ENCODE measurements around the gene HEATR5A.
A peak's percentile ranks its signal among the peaks of the same experiment; 100 is the strongest.

The HEATR5A gene

DNA sequence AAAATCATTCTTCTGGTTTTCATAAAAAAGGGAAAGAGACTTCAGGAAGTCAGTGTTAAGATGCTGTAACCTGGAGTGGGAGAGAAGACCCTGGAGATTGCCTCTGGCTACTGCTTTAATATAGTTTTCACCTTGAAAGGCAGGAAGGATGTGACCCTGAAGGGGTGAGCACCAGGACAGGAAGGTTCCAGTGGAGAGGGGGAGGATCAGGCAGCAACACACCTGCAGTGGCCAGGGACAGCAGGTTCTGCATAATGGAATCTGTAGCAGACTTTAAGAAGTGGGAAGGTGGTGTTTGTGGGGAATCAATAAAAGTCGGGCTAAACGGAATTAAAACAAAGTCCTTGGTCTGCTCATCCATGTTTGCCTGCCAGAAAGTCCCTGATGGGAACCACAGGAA, 6.3 kb upstream of the HEATR5A start:
- no peak overlapping the region for H3K4me3 ChIP-seq (ENCODE audit: low read depth, low read length)
- TF ChIP-seq, protein P1, sequence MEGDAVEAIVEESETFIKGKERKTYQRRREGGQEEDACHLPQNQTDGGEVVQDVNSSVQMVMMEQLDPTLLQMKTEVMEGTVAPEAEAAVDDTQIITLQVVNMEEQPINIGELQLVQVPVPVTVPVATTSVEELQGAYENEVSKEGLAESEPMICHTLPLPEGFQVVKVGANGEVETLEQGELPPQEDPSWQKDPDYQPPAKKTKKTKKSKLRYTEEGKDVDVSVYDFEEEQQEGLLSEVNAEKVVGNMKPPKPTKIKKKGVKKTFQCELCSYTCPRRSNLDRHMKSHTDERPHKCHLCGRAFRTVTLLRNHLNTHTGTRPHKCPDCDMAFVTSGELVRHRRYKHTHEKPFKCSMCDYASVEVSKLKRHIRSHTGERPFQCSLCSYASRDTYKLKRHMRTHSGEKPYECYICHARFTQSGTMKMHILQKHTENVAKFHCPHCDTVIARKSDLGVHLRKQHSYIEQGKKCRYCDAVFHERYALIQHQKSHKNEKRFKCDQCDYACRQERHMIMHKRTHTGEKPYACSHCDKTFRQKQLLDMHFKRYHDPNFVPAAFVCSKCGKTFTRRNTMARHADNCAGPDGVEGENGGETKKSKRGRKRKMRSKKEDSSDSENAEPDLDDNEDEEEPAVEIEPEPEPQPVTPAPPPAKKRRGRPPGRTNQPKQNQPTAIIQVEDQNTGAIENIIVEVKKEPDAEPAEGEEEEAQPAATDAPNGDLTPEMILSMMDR (IDR thresholded peaks at IDR 0.05; ENCODE audit: low read depth, low read length, missing control alignments): no peak

DNA sequence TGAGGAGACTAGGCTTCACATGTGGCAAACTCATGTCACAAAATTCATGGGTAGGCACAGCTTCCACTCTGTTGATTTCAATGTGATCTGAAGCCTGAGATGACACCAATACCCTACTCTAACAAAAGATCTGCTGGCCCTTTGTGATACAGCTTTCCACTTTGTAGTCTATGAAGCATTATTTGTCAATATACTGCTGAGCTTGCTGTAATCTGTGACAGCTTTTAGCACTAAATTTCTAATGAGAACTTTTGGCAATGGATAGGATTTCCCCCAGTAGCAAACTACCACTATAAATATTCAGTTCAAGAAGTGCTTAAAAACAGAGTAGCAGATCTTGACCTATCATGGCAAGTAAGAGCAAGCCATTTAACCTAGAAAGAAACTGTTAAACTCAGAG, 5.6 kb upstream of the HEATR5A start:
- no peak overlapping the region for H3K4me3 ChIP-seq (ENCODE audit: low read depth, low read length)
- TF ChIP-seq, protein P1 (IDR thresholded peaks at IDR 0.05; ENCODE audit: low read depth, low read length, missing control alignments): no peak
- no peak for DNase-seq (ENCODE audit: low read depth)

More for the DNA sequence above, 6.3 kb upstream of the HEATR5A start:
- DNase-seq (ENCODE audit: low read depth): no peak

DNA sequence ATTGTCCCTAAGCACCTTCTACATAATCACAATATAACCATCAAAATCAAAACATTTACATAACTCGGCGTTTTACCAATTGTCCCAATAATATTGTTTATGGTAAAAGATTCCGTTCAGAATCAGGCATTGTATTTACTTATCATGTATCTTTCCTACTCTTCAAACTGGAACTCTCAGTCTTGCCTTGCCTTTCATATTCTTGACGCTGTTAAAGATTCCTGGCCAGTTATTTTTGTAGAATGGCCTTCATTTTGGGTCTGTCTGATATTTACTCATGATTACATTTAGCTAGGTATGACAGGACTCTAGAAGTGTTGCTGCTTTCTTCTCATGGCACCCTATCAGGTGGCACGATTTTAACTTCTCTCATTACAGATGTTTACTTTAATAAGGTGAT, 850 bp upstream of the HEATR5A start:
- TF ChIP-seq, protein P1 (IDR thresholded peaks at IDR 0.05; ENCODE audit: low read depth, low read length, missing control alignments): no peak
- DNase-seq (ENCODE audit: low read depth): no peak
- H3K4me3 ChIP-seq (ENCODE audit: low read depth, low read length): no peak overlapping the region; the same call in 1 of the 2 replicates

DNA sequence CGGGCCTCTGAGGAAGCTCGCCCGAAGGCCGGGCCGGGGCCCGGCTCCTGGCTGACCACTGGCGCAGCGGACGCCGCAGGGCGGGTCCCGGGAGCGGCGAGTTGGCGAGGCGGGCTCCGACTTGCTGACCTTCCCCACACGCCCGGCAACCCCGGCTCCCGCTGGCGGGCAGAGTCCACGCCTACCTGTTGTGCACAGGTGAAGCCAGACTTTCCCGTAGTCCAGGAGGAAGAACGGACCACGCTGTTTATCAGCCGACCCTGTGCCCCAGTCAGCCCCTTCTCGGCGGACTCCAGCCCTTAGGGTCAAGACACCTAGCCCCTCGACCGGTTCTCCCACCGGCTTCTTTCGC, 407 bp downstream of the HEATR5A start:
- TF ChIP-seq, protein P1 (IDR thresholded peaks at IDR 0.05; ENCODE audit: low read depth, low read length, missing control alignments): no peak
- no peak for DNase-seq (ENCODE audit: low read depth)
- peak overlapping the region; percentile 80 for H3K4me3 ChIP-seq (ENCODE audit: low read depth, low read length)

DNA sequence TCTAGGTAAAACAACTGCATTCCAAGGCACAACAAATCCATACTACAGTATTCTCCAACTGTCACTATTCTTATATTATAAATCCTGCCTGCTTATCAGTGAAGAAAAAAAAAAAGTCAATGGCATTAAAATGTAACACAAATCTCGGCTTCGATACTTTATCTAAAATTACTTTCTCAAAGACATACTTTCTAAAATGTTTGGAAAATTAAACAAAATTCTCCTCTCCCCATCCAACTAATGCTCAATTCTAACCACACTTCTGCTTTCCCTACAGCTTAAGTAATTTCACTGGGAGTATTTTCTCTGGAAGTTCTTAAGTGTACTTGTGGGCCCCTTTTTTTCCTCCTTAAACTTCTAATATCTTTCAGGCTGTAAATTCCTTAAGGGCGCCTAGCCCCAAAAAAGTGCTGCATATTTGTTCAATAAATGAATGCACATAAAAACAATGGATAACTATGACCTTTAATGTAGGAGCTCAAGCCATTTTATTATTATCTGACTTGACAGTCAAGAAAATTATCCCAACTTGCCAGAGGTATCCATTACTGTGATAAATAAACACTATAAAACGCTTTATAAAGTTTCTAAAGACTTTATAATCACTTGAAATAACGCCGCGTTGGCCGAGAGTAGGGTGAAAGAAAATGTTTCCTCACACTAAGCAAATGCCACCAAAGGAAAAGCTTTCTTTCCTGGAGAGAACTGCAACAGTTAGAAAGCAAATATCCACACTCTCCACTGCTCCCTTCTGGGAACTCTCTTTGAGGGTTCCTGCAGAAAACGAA, 977 bp downstream of the HEATR5A start:
- TF ChIP-seq, protein P1 (IDR thresholded peaks at IDR 0.05; ENCODE audit: low read depth, low read length, missing control alignments): no peak
- DNase-seq (ENCODE audit: low read depth): no peak
- H3K4me3 ChIP-seq (ENCODE audit: low read depth, low read length): peak overlapping the region; percentile 80

DNA sequence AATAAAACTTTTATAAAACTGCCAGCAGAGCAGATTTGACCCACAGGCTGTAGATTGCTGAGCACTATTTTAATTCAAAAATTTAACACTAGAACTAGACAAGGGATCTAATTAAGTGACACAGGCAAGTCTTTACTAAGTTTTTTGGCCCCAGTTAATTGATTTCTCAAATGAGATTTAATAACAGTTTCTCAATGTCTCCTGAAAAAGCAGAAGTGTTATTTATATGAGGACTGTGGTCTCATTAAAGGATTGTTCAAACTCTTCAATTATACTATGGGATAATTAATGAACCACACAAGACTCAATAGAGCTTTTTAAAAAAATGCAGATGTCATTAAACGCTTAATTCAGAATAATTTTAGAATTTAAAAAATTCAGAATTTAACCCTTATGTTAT, 1.9 kb downstream of the HEATR5A start:
- DNase-seq (ENCODE audit: low read depth): no peak
- H3K4me3 ChIP-seq (ENCODE audit: low read depth, low read length): no peak overlapping the region
- TF ChIP-seq, protein P1 (IDR thresholded peaks at IDR 0.05; ENCODE audit: low read depth, low read length, missing control alignments): no peak
